Naive thymus-derived CD4-positive, alpha-beta T cell (primary cell): ENCODE measurements around the gene NCBP3. TPM values are rescaled to one million over a fixed set of nuclear protein-coding genes. Genes with fewer than 3 reads are reported as not detected.
A peak's percentile ranks its signal among the peaks of the same experiment; 100 is the strongest.

ENCODE experiments used
- ATAC-seq: fragments of 150-1000 bp; cut with Tn5 transposase; 2 replicates; pipeline ENCODE4 v1.10.0; 2021; ENCODE audit warnings: mild to moderate bottlenecking, moderate library complexity
- CTCF ChIA-PET: fragments of 350-600 bp; sonication (Branson Sonifier 250); formaldehyde crosslinking; loops from one replicate; lab custom pipeline; 2021; ENCODE audit warnings: antibody characterized with exemption; lab: Charles Lee
- POLR2A ChIA-PET: fragments of 350-600 bp; sonication (Branson Sonifier 250); formaldehyde crosslinking; loops from one replicate; lab custom pipeline; 2021; ENCODE audit warnings: antibody characterized with exemption, inconsistent platforms; lab: Charles Lee
- DNase-seq, 9 donors: peaks; one replicate each; pipeline versions ENCODE4 v3.0.0 to v3.0.0-alpha.2; 2020 to 2022; ENCODE audit warnings: mixed read lengths in 1 of 9
- H3K27ac ChIP-seq: one replicate; pipeline ENCODE4 v1.7.0; 2013; ENCODE audit warnings: mild to moderate bottlenecking, low read depth, low read length, moderate library complexity
- H3K27me3 ChIP-seq, 2 donors: one replicate each; pipeline ENCODE4 v1.7.0; 2013; ENCODE audit warnings: low read length in 2 of 2, mild to moderate bottlenecking in 2 of 2, moderate library complexity in 2 of 2; ENCODE audit not compliant: control insufficient read depth in 2 of 2, insufficient read depth in 2 of 2
- H3K36me3 ChIP-seq, 3 experiments: 1 replicate in 2 of 3; 2 replicates in 1 of 3; pipeline ENCODE4 v1.7.0; 2013; ENCODE audit warnings: low read length in 3 of 3, mild to moderate bottlenecking in 3 of 3, moderate library complexity in 1 of 3; ENCODE audit not compliant: insufficient read depth in 3 of 3, control insufficient read depth in 2 of 3
- H3K4me1 ChIP-seq, 2 donors: one replicate each; pipeline ENCODE4 v1.7.0; 2013; ENCODE audit warnings: low read length in 2 of 2, mild to moderate bottlenecking in 2 of 2, moderate library complexity in 1 of 2; ENCODE audit not compliant: control insufficient read depth in 2 of 2, insufficient read depth in 2 of 2
- H3K4me3 ChIP-seq: 2 replicates; pipeline ENCODE4 v1.7.0; 2013; ENCODE audit warnings: mild to moderate bottlenecking, low read length
- H3K9me3 ChIP-seq, 3 experiments: 1 replicate in 2 of 3; 2 replicates in 1 of 3; pipeline ENCODE4 v1.7.0; 2013; ENCODE audit warnings: low read length in 3 of 3; ENCODE audit not compliant: control insufficient read depth in 2 of 3
- H3K27ac Mint-ChIP-seq, 9 donors: one replicate each; pipeline ENCODE4 v1.8.0; 2020 to 2022; ENCODE audit warnings: mixed read lengths in 9 of 9, mild to moderate bottlenecking in 8 of 9, moderate library complexity in 5 of 9, inconsistent platforms in 2 of 9
- H3K27me3 Mint-ChIP-seq, 5 donors: one replicate each; pipeline ENCODE4 v1.8.0; 2021 to 2022; ENCODE audit warnings: mixed read lengths in 5 of 5, mild to moderate bottlenecking in 1 of 5
- H3K36me3 Mint-ChIP-seq, 5 donors: one replicate each; pipeline ENCODE4 v1.8.0; 2020 to 2022; ENCODE audit warnings: mixed read lengths in 5 of 5, mild to moderate bottlenecking in 3 of 5, inconsistent platforms in 1 of 5
- H3K4me1 Mint-ChIP-seq, 7 donors: one replicate each; pipeline ENCODE4 v1.8.0; 2020 to 2022; ENCODE audit warnings: mixed read lengths in 7 of 7, mild to moderate bottlenecking in 3 of 7, inconsistent platforms in 1 of 7
- H3K4me3 Mint-ChIP-seq, 10 donors: one replicate each; pipeline ENCODE4 v1.8.0; 2020 to 2022; ENCODE audit warnings: mild to moderate bottlenecking in 10 of 10, mixed read lengths in 10 of 10, moderate library complexity in 6 of 10, inconsistent platforms in 2 of 10
- H3K9me3 Mint-ChIP-seq, 11 donors: one replicate each; pipeline ENCODE4 v1.8.0; 2020 to 2022; ENCODE audit warnings: mixed read lengths in 11 of 11, mild to moderate bottlenecking in 4 of 11, inconsistent platforms in 1 of 11, moderate library complexity in 1 of 11
- intact Hi-C, 2 donors: fragments of 100-400 bp; cut with micrococcal nuclease; formaldehyde crosslinking; loops; one replicate each; pipeline ENCODE4 v1.15.1; 2023
- polyA plus RNA-seq, 2 donors: library from polyadenylated mRNA; unstranded; fragments of 300-500 nt; fragmentation: Illumina TruSeq; gene quantifications; one replicate each; pipeline ENCODE4 v1.2.3, GENCODE V29; 2021
- total RNA-seq, 6 experiments: library from RNA in 5 of 6; stranded (reverse) in 5 of 6; gene quantifications; 1 replicate in 5 of 6; 2 replicates in 1 of 6; pipeline ENCODE4 v1.2.3 and lab custom pipeline; 2021 to 2026

NCBP3 gene
- total and polyA plus RNA-seq, 7 experiments from 2014 or later, result 7.8 to 49.4 (median 41.5) TPM

DNA sequence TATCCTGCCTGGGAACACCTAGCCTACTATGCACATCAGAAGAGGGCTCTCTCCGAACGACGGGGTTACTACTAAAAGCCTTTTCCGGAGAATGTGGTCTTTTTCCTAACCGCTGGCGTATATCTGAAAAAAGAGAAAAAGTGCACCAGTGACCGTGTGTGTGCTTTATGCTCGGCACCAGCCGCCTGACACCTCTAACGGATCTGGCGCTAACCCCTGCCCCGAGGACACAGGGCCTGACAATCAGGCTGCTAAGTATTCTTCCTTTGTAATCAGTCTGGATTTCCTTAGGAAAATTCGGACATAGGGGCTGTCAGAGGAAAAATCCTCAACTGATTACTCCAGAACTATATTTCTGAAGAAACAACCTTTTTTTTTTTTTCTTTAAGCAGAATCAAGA, 31.7 kb downstream of the NCBP3 start:
- H3K4me3 Mint-ChIP-seq, result no peak overlapping the region
- ChIA-PET CTCF (no interaction called here), POLR2A (no interaction called here)
- intact Hi-C loops, result no loop called here
- no peak for DNase-seq
- peaks cover 10 to 60% (median 28%) of the 10 kb centered on the region in 5 donors for H3K36me3 Mint-ChIP-seq
- no peaks in the 10 kb centered on the region for H3K27me3 Mint-ChIP-seq
- H3K27ac Mint-ChIP-seq, result peak overlapping the region in 2 of 9 donors; percentile 15 to 73
- H3K9me3 Mint-ChIP-seq, result no peaks in the 10 kb centered on the region
- peaks cover 9 to 88% (median 26%) of the 10 kb centered on the region in 3 experiments for H3K36me3 ChIP-seq
- H3K9me3 ChIP-seq, result no peaks in the 10 kb centered on the region
- H3K27ac ChIP-seq, result no peak overlapping the region
- H3K4me1 ChIP-seq, result no peaks in the 10 kb centered on the region
- peaks cover 0 to 3% (median 0%) of the 10 kb centered on the region in 7 donors for H3K4me1 Mint-ChIP-seq
- ATAC-seq, result no peak
- no peaks in the 10 kb centered on the region for H3K27me3 ChIP-seq
- H3K4me3 ChIP-seq, result no peak overlapping the region

DNA sequence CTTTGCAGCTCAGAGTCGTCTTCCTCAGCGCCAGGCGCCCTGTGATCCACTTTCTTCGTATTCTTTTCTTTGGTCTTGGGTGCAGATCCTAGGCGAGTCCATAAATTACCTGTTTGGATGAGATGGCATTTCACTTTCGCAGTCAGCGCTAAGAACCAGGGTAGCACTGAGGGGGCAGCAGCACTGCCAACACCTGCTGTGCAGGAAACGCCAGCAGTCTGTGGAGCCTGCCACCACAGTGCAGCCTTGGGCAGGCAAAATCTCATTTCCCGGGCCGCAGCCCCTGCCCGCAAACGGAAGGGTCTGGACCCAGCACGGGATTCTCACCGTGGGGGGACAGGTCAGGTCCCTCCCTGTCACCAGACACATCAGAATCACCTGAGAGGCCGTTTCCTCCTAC, 32.9 kb downstream of the NCBP3 start:
- ChIA-PET POLR2A (no interaction called here), CTCF (no interaction called here)
- Mint-ChIP-seq H3K9me3 (no peaks in the 10 kb centered on the region), H3K4me1 (peaks cover 0 to 8% (median 0%) of the 10 kb centered on the region in 7 donors), H3K4me3 (no peak overlapping the region), H3K36me3 (peaks cover 7 to 57% (median 21%) of the 10 kb centered on the region in 5 donors), H3K27me3 (no peaks in the 10 kb centered on the region), H3K27ac (no peak overlapping the region)
- Histone ChIP-seq H3K27me3 (no peaks in the 10 kb centered on the region), H3K9me3 (no peaks in the 10 kb centered on the region), H3K36me3 (peaks cover 13 to 81% (median 26%) of the 10 kb centered on the region in 3 experiments), H3K4me3 (no peak overlapping the region), H3K27ac (no peak overlapping the region), H3K4me1 (no peaks in the 10 kb centered on the region)
- no peak for ATAC-seq
- DNase-seq, result no peak
- intact Hi-C loops, result no loop called here

DNA sequence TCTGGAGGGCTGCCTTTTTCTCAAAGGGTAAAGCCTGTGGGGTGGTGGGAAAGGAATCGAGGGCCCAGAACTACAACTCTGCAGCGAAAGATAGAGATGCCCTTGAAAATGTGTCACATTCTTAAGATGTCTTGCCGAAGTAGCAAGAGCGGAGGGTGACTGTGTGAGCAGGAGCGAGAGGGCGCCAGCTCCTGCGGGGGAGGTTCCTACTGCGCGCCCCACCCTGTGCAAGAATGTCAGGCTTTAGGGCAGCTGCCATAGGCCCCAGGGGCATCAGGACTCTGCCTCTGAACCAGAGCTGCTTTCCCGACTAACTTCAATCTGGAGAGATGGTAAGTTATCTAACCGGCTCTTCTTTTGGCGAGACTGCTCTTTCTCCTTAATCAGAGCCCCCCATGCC, 33.3 kb downstream of the NCBP3 start:
- ChIA-PET CTCF (interaction anchor here (1.3 kb wide), 1 partner anchor 75 kb away, joined by 5 read pairs; no protein-coding TSS in a partner anchor), POLR2A (no interaction called here)
- Mint-ChIP-seq H3K27me3 (no peaks in the 10 kb centered on the region), H3K4me1 (peaks cover 0 to 8% (median 0%) of the 10 kb centered on the region in 7 donors), H3K9me3 (no peaks in the 10 kb centered on the region), H3K36me3 (peaks cover 9 to 57% (median 21%) of the 10 kb centered on the region in 5 donors), H3K4me3 (no peak overlapping the region), H3K27ac (peak overlapping the region in 1 of 9 donors; percentile 62)
- no peak for DNase-seq
- Histone ChIP-seq H3K9me3 (no peaks in the 10 kb centered on the region), H3K27me3 (no peaks in the 10 kb centered on the region), H3K27ac (no peak overlapping the region), H3K4me3 (no peak overlapping the region), H3K4me1 (no peaks in the 10 kb centered on the region), H3K36me3 (peaks cover 14 to 81% (median 26%) of the 10 kb centered on the region in 3 experiments)
- no peak for ATAC-seq
- intact Hi-C loops, result no loop called here

DNA sequence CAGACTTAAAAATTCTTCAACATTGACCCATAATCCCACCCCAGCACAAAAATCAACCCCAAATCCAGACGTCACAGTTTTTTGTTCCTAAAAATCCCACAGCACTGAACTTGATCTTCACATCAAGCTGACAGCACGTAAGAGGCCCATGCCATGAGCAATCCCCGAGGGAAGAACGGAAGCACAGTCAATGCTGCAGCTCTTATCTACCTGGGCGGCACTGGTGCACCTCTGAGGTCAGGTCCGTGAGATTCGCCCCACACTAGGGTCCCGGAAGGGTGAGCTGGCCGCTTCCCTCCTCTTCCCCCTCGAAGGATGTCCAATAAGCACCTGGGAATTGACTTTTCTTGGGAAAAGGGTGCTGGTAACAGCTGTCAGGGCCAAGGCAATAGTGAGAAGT, 33.8 kb downstream of the NCBP3 start:
- no peak for ATAC-seq
- Mint-ChIP-seq H3K27me3 (no peaks in the 10 kb centered on the region), H3K4me1 (peaks cover 0 to 10% (median 0%) of the 10 kb centered on the region in 7 donors), H3K4me3 (no peak overlapping the region), H3K27ac (peak overlapping the region in 1 of 9 donors; percentile 10), H3K36me3 (peaks cover 9 to 59% (median 21%) of the 10 kb centered on the region in 5 donors), H3K9me3 (no peaks in the 10 kb centered on the region)
- H3K9me3 ChIP-seq, result no peaks in the 10 kb centered on the region
- H3K4me1 ChIP-seq, result no peaks in the 10 kb centered on the region
- no peak overlapping the region for H3K27ac ChIP-seq
- POLR2A ChIA-PET, result no interaction called here
- CTCF ChIA-PET, result interaction anchor here (1.3 kb wide), 1 partner anchor 74 kb away, joined by 5 read pairs; no protein-coding TSS in a partner anchor
- peaks cover 14 to 81% (median 26%) of the 10 kb centered on the region in 3 experiments for H3K36me3 ChIP-seq
- intact Hi-C loops, result no loop called here
- DNase-seq, result no peak
- no peak overlapping the region for H3K4me3 ChIP-seq
- H3K27me3 ChIP-seq, result no peaks in the 10 kb centered on the region

DNA sequence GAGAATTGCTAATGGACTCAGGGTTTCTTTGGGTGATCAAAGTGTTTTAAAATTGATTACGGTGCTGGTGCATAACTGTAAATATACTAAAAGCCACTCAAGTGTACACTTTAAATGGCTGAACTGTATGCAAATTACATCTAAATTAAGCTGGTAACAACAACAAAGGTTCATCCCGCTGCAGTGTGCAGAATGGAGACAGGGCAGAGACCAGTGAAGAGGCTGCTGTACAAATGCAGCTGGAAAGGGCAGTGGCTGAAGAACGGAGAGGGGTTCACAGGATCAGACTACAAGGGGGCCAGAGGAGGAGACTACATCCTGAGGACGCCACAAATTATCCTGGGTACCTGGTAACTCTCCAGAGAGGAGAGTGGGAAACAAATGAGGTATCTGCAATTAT, 36.0 kb downstream of the NCBP3 start:
- Histone ChIP-seq H3K4me1 (no peaks in the 10 kb centered on the region), H3K4me3 (no peak overlapping the region), H3K36me3 (peaks cover 5 to 65% (median 11%) of the 10 kb centered on the region in 3 experiments), H3K9me3 (no peaks in the 10 kb centered on the region), H3K27me3 (no peaks in the 10 kb centered on the region), H3K27ac (no peak overlapping the region)
- POLR2A ChIA-PET, result interaction anchor here (0.6 kb wide), 1 partner anchor 117 kb away, joined by 3 read pairs; no protein-coding TSS in a partner anchor
- no peaks in the 10 kb centered on the region for H3K27me3 Mint-ChIP-seq
- CTCF ChIA-PET, result no interaction called here
- H3K9me3 Mint-ChIP-seq, result no peaks in the 10 kb centered on the region
- H3K4me3 Mint-ChIP-seq, result no peak overlapping the region
- DNase-seq (no peak), ATAC-seq (no peak)
- peaks cover 9 to 51% (median 16%) of the 10 kb centered on the region in 5 donors for H3K36me3 Mint-ChIP-seq
- peaks cover 0 to 14% (median 0%) of the 10 kb centered on the region in 7 donors for H3K4me1 Mint-ChIP-seq
- intact Hi-C loops, result no loop called here
- peak overlapping the region in 3 of 9 donors; percentile 3 to 42 (median 29) for H3K27ac Mint-ChIP-seq

DNA sequence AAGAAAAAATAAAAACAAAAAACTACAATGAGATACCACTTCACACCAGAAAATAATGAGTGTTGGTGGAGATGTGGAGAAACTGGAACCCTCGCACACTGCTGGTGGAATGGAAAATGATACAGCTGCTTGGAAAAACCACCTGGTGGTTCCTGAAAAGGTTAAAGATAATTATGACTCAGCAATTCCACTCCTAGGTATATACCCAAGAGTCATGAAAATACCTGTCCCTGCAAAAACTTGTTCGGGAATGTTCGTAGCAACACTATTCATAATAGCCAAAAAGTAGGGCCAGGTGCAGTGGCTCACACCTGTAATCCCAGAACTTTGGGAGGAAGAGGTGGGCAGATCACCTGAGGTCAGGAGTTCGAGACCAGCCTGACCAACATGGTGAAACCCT, 36.9 kb downstream of the NCBP3 start:
- Histone ChIP-seq H3K27ac (no peak overlapping the region), H3K9me3 (no peaks in the 10 kb centered on the region), H3K4me3 (no peak overlapping the region), H3K27me3 (no peaks in the 10 kb centered on the region), H3K36me3 (peaks cover 5 to 56% (median 5%) of the 10 kb centered on the region in 3 experiments), H3K4me1 (no peaks in the 10 kb centered on the region)
- H3K27ac Mint-ChIP-seq, result no peak overlapping the region
- no peak overlapping the region for H3K4me3 Mint-ChIP-seq
- intact Hi-C loops, result no loop called here
- ChIA-PET CTCF (no interaction called here), POLR2A (no interaction called here)
- no peaks in the 10 kb centered on the region for H3K9me3 Mint-ChIP-seq
- H3K36me3 Mint-ChIP-seq, result peaks cover 6 to 45% (median 16%) of the 10 kb centered on the region in 5 donors
- H3K4me1 Mint-ChIP-seq, result peaks cover 0 to 21% (median 0%) of the 10 kb centered on the region in 7 donors
- ATAC-seq (no peak), DNase-seq (no peak)
- H3K27me3 Mint-ChIP-seq, result no peaks in the 10 kb centered on the region

DNA sequence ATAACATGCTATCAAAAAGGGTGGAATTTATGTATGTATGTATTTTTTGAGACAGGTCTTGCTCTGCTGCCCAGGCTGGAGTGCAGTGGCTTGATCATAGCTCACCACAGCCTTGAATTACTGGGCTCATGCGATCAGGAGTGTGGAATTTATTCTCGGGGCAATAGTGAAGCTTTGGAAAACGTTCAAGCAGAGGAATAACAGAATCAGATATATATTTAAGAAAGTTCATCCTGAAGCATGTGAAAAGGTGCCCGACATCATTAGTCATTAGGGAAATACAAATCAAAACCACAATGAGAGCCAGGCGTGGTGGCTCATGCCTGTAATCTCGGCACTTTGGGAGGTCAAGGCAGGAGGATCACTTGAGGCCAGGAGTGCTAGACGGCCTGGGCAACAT, 37.3 kb downstream of the NCBP3 start:
- H3K27ac Mint-ChIP-seq, result peak overlapping the region in 2 of 9 donors; percentile 1 to 65
- H3K4me3 Mint-ChIP-seq, result no peak overlapping the region
- ChIA-PET POLR2A (no interaction called here), CTCF (no interaction called here)
- Histone ChIP-seq H3K27ac (no peak overlapping the region), H3K4me3 (no peak overlapping the region), H3K4me1 (no peaks in the 10 kb centered on the region), H3K27me3 (no peaks in the 10 kb centered on the region), H3K9me3 (no peaks in the 10 kb centered on the region), H3K36me3 (peaks cover 5 to 52% (median 5%) of the 10 kb centered on the region in 3 experiments)
- intact Hi-C loops, result no loop called here
- H3K4me1 Mint-ChIP-seq, result peaks cover 0 to 24% (median 0%) of the 10 kb centered on the region in 7 donors
- ATAC-seq, result no peak
- H3K9me3 Mint-ChIP-seq, result no peaks in the 10 kb centered on the region
- no peaks in the 10 kb centered on the region for H3K27me3 Mint-ChIP-seq
- peaks cover 6 to 45% (median 16%) of the 10 kb centered on the region in 5 donors for H3K36me3 Mint-ChIP-seq
- DNase-seq, result no peak
